HepG2 (cell line): ENCODE results near the gene CCDC88C. TPM values are rescaled to one million over a fixed set of nuclear protein-coding genes. Genes with fewer than 3 reads are reported as not detected.

Experiments used
- ATAC-seq: fragments of 200-7000 bp; cut with Tn5 transposase; 3 replicates; pipeline ENCODE4 v1.9.1; 2020; ENCODE audit warnings: mild to moderate bottlenecking, moderate library complexity
- BruUV-seq: library from RNA; stranded (reverse); fragments of 400-500 nt; replicated peaks from 2 replicates; lab custom pipeline; 2021; lab: Mats Ljungman, UMichigan
- CTCF ChIA-PET: fragments of 300-600 bp; formaldehyde crosslinking; extraction: SDS; loops from one replicate; lab custom pipeline; 2021; ENCODE audit warnings: low total read pairs, inconsistent platforms, low intra/inter-chr PET ratio; lab: Yijun Ruan, JAX
- POLR2A ChIA-PET: fragments of 350-600 bp; sonication (Branson Sonifier 250); formaldehyde crosslinking; loops from one replicate; lab custom pipeline; 2020; ENCODE audit warnings: antibody characterized with exemption, inconsistent platforms; lab: Yijun Ruan, JAX
- DNase-seq: peaks from one replicate; pipeline ENCODE4 v3.0.0-alpha.2; 2015; ENCODE audit warnings: low spot score
- FAIRE-seq: peaks from 3 replicates; lab custom pipeline; 2011; peaks lifted over from hg19 to GRCh38; lab: Jason Lieb, UNC
- H2AFZ ChIP-seq: one replicate; pipeline ENCODE4 v1.6.1; 2011; ENCODE audit warnings: low read length, inconsistent platforms
- H3K27ac ChIP-seq: fragments of 300-600 bp; 3 replicates; pipeline ENCODE4 v1.8.0; 2011; ENCODE audit warnings: mixed run types, mild to moderate bottlenecking, mixed read lengths, low read length, inconsistent platforms; ENCODE audit not compliant: insufficient read depth; ENCODE audit errors: extremely low read length
- H3K27me3 ChIP-seq, 2 experiments: fragments of 200-600 bp in 1 of 2; 2 replicates in 1 of 2; 3 replicates in 1 of 2; pipeline versions ENCODE4 v1.6.0 to v1.8.0; 2011; ENCODE audit warnings: low read length in 2 of 2, mild to moderate bottlenecking in 2 of 2, moderate library complexity in 2 of 2, inconsistent platforms in 1 of 2; ENCODE audit not compliant: insufficient read depth in 2 of 2, control insufficient read depth in 1 of 2
- H3K36me3 ChIP-seq, 2 experiments: fragments of 200-600 bp in 1 of 2; replicated peaks in 1 of 2; 2 replicates in 1 of 2; 3 replicates in 1 of 2; pipeline versions ENCODE4 v1.5.1 to v1.8.0; 2011; ENCODE audit warnings: low read length in 2 of 2, inconsistent platforms in 1 of 2; ENCODE audit not compliant: insufficient read depth in 2 of 2, control insufficient read depth in 1 of 2
- H3K4me1 ChIP-seq: 2 replicates; pipeline ENCODE4 v1.5.1; 2012; ENCODE audit warnings: low read length, inconsistent platforms; ENCODE audit not compliant: insufficient read depth
- H3K4me2 ChIP-seq: 2 replicates; pipeline ENCODE4 v1.6.0; 2011; ENCODE audit warnings: low read depth, low read length, inconsistent platforms
- H3K4me3 ChIP-seq, 3 experiments: fragments of 200-600 bp in 1 of 3; sonication (generic), shearing (Covaris generic) in 1 of 3; replicated peaks in 1 of 3; 2 replicates each; pipeline ENCODE4 v1.5.1; 2011 to 2016; ENCODE audit warnings: low read length in 3 of 3, inconsistent platforms in 2 of 3, low read depth in 2 of 3, mild to moderate bottlenecking in 2 of 3, control low read depth in 1 of 3, mixed read lengths in 1 of 3; ENCODE audit not compliant: insufficient read depth in 1 of 3
- H3K79me2 ChIP-seq: one replicate; pipeline ENCODE4 v1.6.1; 2011; ENCODE audit warnings: low read length, inconsistent platforms; ENCODE audit not compliant: insufficient read depth
- H3K9ac ChIP-seq: 2 replicates; pipeline ENCODE4 v1.6.0; 2011; ENCODE audit warnings: mild to moderate bottlenecking, low read depth, low read length, inconsistent platforms; ENCODE audit not compliant: insufficient read depth
- H3K9me3 ChIP-seq: 2 replicates; pipeline ENCODE4 v1.5.1; 2012; ENCODE audit warnings: mild to moderate bottlenecking, low read length
- H4K20me1 ChIP-seq: 2 replicates; pipeline ENCODE4 v1.6.0; 2011; ENCODE audit warnings: inconsistent platforms, mild to moderate bottlenecking, low read length, moderate library complexity; ENCODE audit not compliant: insufficient read depth
- AGO1 ChIP-seq: fragments of 200-400 bp; formaldehyde crosslinking; IDR thresholded peaks from 2 replicates; pipeline ENCODE4 v1.6.1; 2017; ENCODE audit warnings: mild to moderate bottlenecking, low read depth, low read length, moderate library complexity; ENCODE audit not compliant: poor library complexity, severe bottlenecking
- DBP ChIP-seq: sonication (generic); formaldehyde crosslinking; IDR thresholded peaks from 2 replicates; pipeline ENCODE4 v1.4.0; 2020; ENCODE audit warnings: missing genetic modification reagents; ENCODE audit errors: not compliant biosample characterization
- ELF4 ChIP-seq: sonication (generic); formaldehyde crosslinking; IDR thresholded peaks from 2 replicates; pipeline ENCODE4 v1.5.0; 2020; ENCODE audit warnings: missing genetic modification reagents, mild to moderate bottlenecking, moderate library complexity, borderline replicate concordance
- GABPB1 ChIP-seq: IDR thresholded peaks from 2 replicates; pipeline ENCODE4 v1.6.1; 2016; ENCODE audit warnings: mild to moderate bottlenecking, missing genetic modification reagents, moderate library complexity, missing compliant biosample characterization
- HMG20A ChIP-seq: IDR thresholded peaks from 2 replicates; pipeline ENCODE4 v1.6.1; 2016; ENCODE audit warnings: borderline replicate concordance
- KMT2B ChIP-seq: IDR thresholded peaks from 2 replicates; pipeline ENCODE4 v1.6.1; 2016; ENCODE audit warnings: missing genetic modification reagents, missing compliant biosample characterization
- MAFK ChIP-seq, 2 experiments: IDR thresholded peaks in 1 of 2; conservative IDR thresholded peaks in 1 of 2; 2 replicates each; pipeline ENCODE4 v1.6.1; 2011; ENCODE audit warnings: improper control_type of control experiment in 2 of 2, low read length in 2 of 2
- MBD4 ChIP-seq: IDR thresholded peaks from 2 replicates; pipeline ENCODE4 v1.6.1; 2012; ENCODE audit warnings: low read length, inconsistent platforms, borderline replicate concordance
- RORA ChIP-seq: sonication (generic); formaldehyde crosslinking; IDR thresholded peaks from 2 replicates; pipeline ENCODE4 v1.5.0; 2020; ENCODE audit warnings: mild to moderate bottlenecking, missing genetic modification reagents, moderate library complexity
- SALL2 ChIP-seq: sonication (generic); formaldehyde crosslinking; IDR thresholded peaks from 2 replicates; pipeline ENCODE4 v1.8.1; 2023; ENCODE audit warnings: mild to moderate bottlenecking, missing genetic modification reagents, inconsistent platforms
- SMAD1 ChIP-seq: sonication (generic); formaldehyde crosslinking; IDR thresholded peaks from 2 replicates; pipeline ENCODE4 v1.4.0; 2020; ENCODE audit warnings: missing genetic modification reagents, low read depth, mild to moderate bottlenecking, borderline replicate concordance
- SRY ChIP-seq: sonication (generic); formaldehyde crosslinking; IDR thresholded peaks from 2 replicates; pipeline ENCODE4 v1.8.0; 2022; ENCODE audit warnings: mild to moderate bottlenecking, missing genetic modification reagents
- XBP1 ChIP-seq: sonication (generic); formaldehyde crosslinking; IDR thresholded peaks from 2 replicates; pipeline ENCODE4 v1.5.0; 2020; ENCODE audit warnings: missing genetic modification reagents
- ZBTB38 ChIP-seq: sonication (generic); formaldehyde crosslinking; IDR thresholded peaks from 2 replicates; pipeline ENCODE4 v1.5.1; 2020; ENCODE audit warnings: mild to moderate bottlenecking, missing genetic modification reagents
- ZNF713 ChIP-seq: sonication (generic); formaldehyde crosslinking; IDR thresholded peaks from 2 replicates; pipeline ENCODE4 v1.4.0; 2020; ENCODE audit warnings: mild to moderate bottlenecking, missing genetic modification reagents
- WGBS: methylation state at CpG from one replicate; pipeline ENCODE4 v1.1.6; 2017; ENCODE audit warnings: low lambda C conversion rate; 5-methylcytosine and 5-hydroxymethylcytosine counted together
- in situ Hi-C: cut with HindIII; loops from 2 replicates; pipeline ENCODE4 v1.10.0; 2017; ENCODE audit warnings: low pct_unique_long_range_greater_than_20kb; ENCODE audit not compliant: extremely low pct_ligation_motif_present
- intact Hi-C: fragments of 100-400 bp; cut with micrococcal nuclease; formaldehyde crosslinking; loops from one replicate; pipeline ENCODE4 v1.10.0; 2022; ENCODE audit not compliant: unreplicated experiment
- polyA plus RNA-seq, 8 experiments: library from polyadenylated mRNA; depleted of rRNA in 3 of 8; stranded (reverse) in 7 of 8; unstranded in 1 of 8; fragments of >200 nt; fragmentation: Illumina TruSeq in 4 of 8; extraction: Trizol in 4 of 8; gene quantifications; 2 replicates each; pipeline versions ENCODE4 v1.2.1 to v1.2.3, GENCODE V29; 2011 to 2016; ENCODE audit warnings: low read depth in 4 of 8, missing spikeins in 1 of 8, mixed read lengths in 1 of 8; ENCODE audit not compliant: insufficient read depth in 1 of 8
- total RNA-seq, 5 experiments: library from RNA; depleted of rRNA; stranded (reverse); fragments of >200 nt; fragmentation: Illumina TruSeq; extraction: Trizol; gene quantifications; 2 replicates each; pipeline ENCODE4 v1.2.3, GENCODE V29; 2016; ENCODE audit warnings: low read depth in 1 of 5
- TF ChIP-seq, protein P1 (sequence below): sonication (generic); formaldehyde crosslinking; IDR thresholded peaks from 2 replicates; pipeline ENCODE4 v1.5.0; 2020; ENCODE audit warnings: mild to moderate bottlenecking, missing genetic modification reagents
- TF ChIP-seq, protein P2 (sequence below): sonication (generic); formaldehyde crosslinking; conservative IDR thresholded peaks from 2 replicates; pipeline ENCODE4 v1.4.0; 2020; ENCODE audit warnings: missing genetic modification reagents
- TF ChIP-seq, protein P3 (sequence below): sonication (generic); formaldehyde crosslinking; conservative IDR thresholded peaks from 2 replicates; pipeline ENCODE4 v1.4.0; 2020; ENCODE audit warnings: missing genetic modification reagents

Gene CCDC88C
- total and polyA plus RNA-seq, 2 of the 13 experiments (the other 11 are each of a cell fraction or from before 2014, with no cell fraction given) = 3.6 to 11.7 TPM

- no peak overlapping the region for H3K4me3 ChIP-seq
- FAIRE-seq (no peak), DNase-seq (no peak), ATAC-seq (no peak)
- no peaks in the 10 kb centered on the region for H3K79me2 ChIP-seq
- in situ Hi-C loops (no loop called here), intact Hi-C loops (no loop called here)
- no peak overlapping the region for H3K9ac ChIP-seq
- BruUV-seq = no TSS peak
- TF ChIP-seq SRY (CRISPR knock-in tag) = no peak
- TF ChIP-seq ELF4 (CRISPR knock-in tag) = no peak
- TF ChIP-seq ZBTB38 (CRISPR knock-in tag) = no peak
- TF ChIP-seq SALL2 (CRISPR knock-in tag) = no peak
- TF ChIP-seq ZNF713 (CRISPR knock-in tag) = no peak
- no peak for TF ChIP-seq KMT2B (CRISPR knock-in tag)
- TF ChIP-seq GABPB1 (CRISPR knock-in tag) = no peak
- no peak for TF ChIP-seq XBP1
- TF ChIP-seq, protein P1, sequence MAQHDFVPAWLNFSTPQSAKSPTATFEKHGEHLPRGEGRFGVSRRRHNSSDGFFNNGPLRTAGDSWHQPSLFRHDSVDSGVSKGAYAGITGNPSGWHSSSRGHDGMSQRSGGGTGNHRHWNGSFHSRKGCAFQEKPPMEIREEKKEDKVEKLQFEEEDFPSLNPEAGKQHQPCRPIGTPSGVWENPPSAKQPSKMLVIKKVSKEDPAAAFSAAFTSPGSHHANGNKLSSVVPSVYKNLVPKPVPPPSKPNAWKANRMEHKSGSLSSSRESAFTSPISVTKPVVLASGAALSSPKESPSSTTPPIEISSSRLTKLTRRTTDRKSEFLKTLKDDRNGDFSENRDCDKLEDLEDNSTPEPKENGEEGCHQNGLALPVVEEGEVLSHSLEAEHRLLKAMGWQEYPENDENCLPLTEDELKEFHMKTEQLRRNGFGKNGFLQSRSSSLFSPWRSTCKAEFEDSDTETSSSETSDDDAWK (CRISPR knock-in tag) = no peak
- no peak for TF ChIP-seq SMAD1 (CRISPR knock-in tag)
- TF ChIP-seq, protein P2, sequence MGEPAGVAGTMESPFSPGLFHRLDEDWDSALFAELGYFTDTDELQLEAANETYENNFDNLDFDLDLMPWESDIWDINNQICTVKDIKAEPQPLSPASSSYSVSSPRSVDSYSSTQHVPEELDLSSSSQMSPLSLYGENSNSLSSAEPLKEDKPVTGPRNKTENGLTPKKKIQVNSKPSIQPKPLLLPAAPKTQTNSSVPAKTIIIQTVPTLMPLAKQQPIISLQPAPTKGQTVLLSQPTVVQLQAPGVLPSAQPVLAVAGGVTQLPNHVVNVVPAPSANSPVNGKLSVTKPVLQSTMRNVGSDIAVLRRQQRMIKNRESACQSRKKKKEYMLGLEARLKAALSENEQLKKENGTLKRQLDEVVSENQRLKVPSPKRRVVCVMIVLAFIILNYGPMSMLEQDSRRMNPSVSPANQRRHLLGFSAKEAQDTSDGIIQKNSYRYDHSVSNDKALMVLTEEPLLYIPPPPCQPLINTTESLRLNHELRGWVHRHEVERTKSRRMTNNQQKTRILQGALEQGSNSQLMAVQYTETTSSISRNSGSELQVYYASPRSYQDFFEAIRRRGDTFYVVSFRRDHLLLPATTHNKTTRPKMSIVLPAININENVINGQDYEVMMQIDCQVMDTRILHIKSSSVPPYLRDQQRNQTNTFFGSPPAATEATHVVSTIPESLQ (CRISPR knock-in tag) = no peak
- no peak for TF ChIP-seq HMG20A (CRISPR knock-in tag)
- TF ChIP-seq DBP (CRISPR knock-in tag) = no peak
- no peak for TF ChIP-seq AGO1
- TF ChIP-seq, protein P3, sequence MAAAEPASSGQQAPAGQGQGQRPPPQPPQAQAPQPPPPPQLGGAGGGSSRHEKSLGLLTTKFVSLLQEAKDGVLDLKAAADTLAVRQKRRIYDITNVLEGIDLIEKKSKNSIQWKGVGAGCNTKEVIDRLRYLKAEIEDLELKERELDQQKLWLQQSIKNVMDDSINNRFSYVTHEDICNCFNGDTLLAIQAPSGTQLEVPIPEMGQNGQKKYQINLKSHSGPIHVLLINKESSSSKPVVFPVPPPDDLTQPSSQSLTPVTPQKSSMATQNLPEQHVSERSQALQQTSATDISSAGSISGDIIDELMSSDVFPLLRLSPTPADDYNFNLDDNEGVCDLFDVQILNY (CRISPR knock-in tag) = no peak
- TF ChIP-seq MBD4 = no peak
- TF ChIP-seq RORA = no peak
- no peak for TF ChIP-seq MAFK (conservative IDR thresholded peaks at IDR 0.05 in 1 of 2, IDR thresholded peaks at IDR 0.05 in 1 of 2; ENCODE audit: low read length in 2 of 2)
- POLR2A ChIA-PET = no interaction called here
- H3K36me3 ChIP-seq = peaks cover 4 to 31% of the 10 kb centered on the region in 2 experiments; a peak in 4 of 5 replicates
- CTCF ChIA-PET = no interaction called here
- no peak overlapping the region for H3K27ac ChIP-seq
- H3K27me3 ChIP-seq = no peaks in the 10 kb centered on the region
- no peaks in the 10 kb centered on the region for H3K4me1 ChIP-seq
- no peaks in the 10 kb centered on the region for H4K20me1 ChIP-seq
- WGBS = 83% methylated on average over 1 of the region's 2 CpGs
- no peak overlapping the region for H2AFZ ChIP-seq
- H3K9me3 ChIP-seq = no peaks in the 10 kb centered on the region
- H3K4me2 ChIP-seq = no peak overlapping the region
Measured at GRCh38 chr14:91341334-91341733, 76.3 kb downstream of the CCDC88C start.
